HL-60/S4 treated with retinoic acid at 250 ng/mL for 4 days and 3 days (cell line): ENCODE measurements around the gene PIGM.

Source experiments
- in situ Hi-C: fragments of 300-500 bp; cut with MboI; formaldehyde crosslinking; loops from 2 replicates; pipeline ENCODE4 v1.7.0; 2022; ENCODE audit warnings: low sequenced_read_pairs

PIGM gene

GRCh38 chr1:159991513-159991912 lies 40.3 kb downstream of the PIGM start:
- in situ Hi-C loops: no loop called here

GRCh38 chr1:159990005-159990404 lies 41.8 kb downstream of the PIGM start:
- in situ Hi-C loops: no loop called here

- in situ Hi-C loops: no loop called here
Observed at GRCh38 chr1:159989581-159989980, 42.2 kb downstream of the PIGM start.

- in situ Hi-C loops: no loop called here
Observed at GRCh38 chr1:159988006-159988405, 43.8 kb downstream of the PIGM start.

- in situ Hi-C loops: no loop called here
Observed at GRCh38 chr1:159987186-159987585, 44.6 kb downstream of the PIGM start.

- in situ Hi-C loops: no loop called here
Observed at GRCh38 chr1:159986531-159986930, 45.3 kb downstream of the PIGM start.

GRCh38 chr1:159986093-159986492 lies 45.7 kb downstream of the PIGM start:
- in situ Hi-C loops: no loop called here

GRCh38 chr1:159985473-159985872 lies 46.3 kb downstream of the PIGM start:
- in situ Hi-C loops: no loop called here

- in situ Hi-C loops: no loop called here
Observed at GRCh38 chr1:159983681-159984080, 48.1 kb downstream of the PIGM start.

- in situ Hi-C loops: no loop called here
Observed at GRCh38 chr1:159982280-159982679, 49.5 kb downstream of the PIGM start.

GRCh38 chr1:159981351-159982055 lies 50.3 kb downstream of the PIGM start:
- in situ Hi-C loops: no loop called here

- in situ Hi-C loops: no loop called here
Observed at GRCh38 chr1:159980786-159981185, 51.0 kb downstream of the PIGM start.

GRCh38 chr1:159980076-159980475 lies 51.7 kb downstream of the PIGM start:
- in situ Hi-C loops: no loop called here

- in situ Hi-C loops: no loop called here
Observed at GRCh38 chr1:159979257-159979656, 52.5 kb downstream of the PIGM start.

- in situ Hi-C loops: no loop called here
Observed at GRCh38 chr1:159978107-159978398, 53.7 kb downstream of the PIGM start.

GRCh38 chr1:159977364-159978106 lies 54.3 kb downstream of the PIGM start:
- in situ Hi-C loops: no loop called here
